ENCODE measurements around the gene OR8G5. TPM values are rescaled to one million over a fixed set of nuclear protein-coding genes. Genes with fewer than 3 reads are reported as not detected.
"Not testable (repeated sequence)": the region's sequence is repeated elsewhere in the genome, so short reads cannot be mapped to it uniquely, and the experiment has no call there.

Gene OR8G5
- total RNA-seq, 1 donor from 2014 or later = not detected

GRCh38 chr11:124214027-124214426 is 42.1 kb upstream of the OR8G5 start:
- TF ChIP-seq POLR2A (IDR thresholded peaks at IDR 0.05) (no peak), POLR2AphosphoS5 (IDR thresholded peaks at IDR 0.05; ENCODE audit: insufficient read depth in 1 of 2, low read depth in 1 of 2) (no peak)
- TF ChIP-seq, protein P1, sequence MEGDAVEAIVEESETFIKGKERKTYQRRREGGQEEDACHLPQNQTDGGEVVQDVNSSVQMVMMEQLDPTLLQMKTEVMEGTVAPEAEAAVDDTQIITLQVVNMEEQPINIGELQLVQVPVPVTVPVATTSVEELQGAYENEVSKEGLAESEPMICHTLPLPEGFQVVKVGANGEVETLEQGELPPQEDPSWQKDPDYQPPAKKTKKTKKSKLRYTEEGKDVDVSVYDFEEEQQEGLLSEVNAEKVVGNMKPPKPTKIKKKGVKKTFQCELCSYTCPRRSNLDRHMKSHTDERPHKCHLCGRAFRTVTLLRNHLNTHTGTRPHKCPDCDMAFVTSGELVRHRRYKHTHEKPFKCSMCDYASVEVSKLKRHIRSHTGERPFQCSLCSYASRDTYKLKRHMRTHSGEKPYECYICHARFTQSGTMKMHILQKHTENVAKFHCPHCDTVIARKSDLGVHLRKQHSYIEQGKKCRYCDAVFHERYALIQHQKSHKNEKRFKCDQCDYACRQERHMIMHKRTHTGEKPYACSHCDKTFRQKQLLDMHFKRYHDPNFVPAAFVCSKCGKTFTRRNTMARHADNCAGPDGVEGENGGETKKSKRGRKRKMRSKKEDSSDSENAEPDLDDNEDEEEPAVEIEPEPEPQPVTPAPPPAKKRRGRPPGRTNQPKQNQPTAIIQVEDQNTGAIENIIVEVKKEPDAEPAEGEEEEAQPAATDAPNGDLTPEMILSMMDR (IDR thresholded peaks at IDR 0.05) = no peak
- Histone ChIP-seq H3K9me3 (no peaks in the 10 kb centered on the region), H3K36me3 (no peaks in the 10 kb centered on the region), H3K4me3 (no peak overlapping the region), H3K4me1 (no peaks in the 10 kb centered on the region), H3K27me3 (no peaks in the 10 kb centered on the region), H3K27ac (no peak overlapping the region)
- no peak for DNase-seq (ENCODE audit: extremely low spot score in 2 of 2)
- intact Hi-C loops (cut with DNase I) = no loop called here

DNA sequence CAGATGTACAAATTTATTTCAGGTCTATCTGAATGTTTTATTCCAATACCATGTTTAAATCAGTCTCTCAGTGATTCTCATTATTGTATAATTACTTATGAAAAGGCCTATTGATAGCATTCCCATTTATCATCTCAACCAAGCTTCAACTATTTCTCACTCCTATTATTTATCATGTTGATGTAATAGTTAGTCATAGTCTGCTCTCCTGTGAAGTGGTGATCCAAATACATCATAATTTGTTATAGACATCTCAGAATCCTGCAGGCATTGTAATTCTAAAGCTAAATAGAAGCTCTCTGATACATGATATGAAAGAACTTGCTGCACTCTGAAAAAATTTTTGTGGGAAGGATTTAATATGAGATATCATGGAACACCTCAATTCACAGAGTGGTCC is 37.0 kb upstream of the OR8G5 start:
- TF ChIP-seq, protein P1 (IDR thresholded peaks at IDR 0.05) = no peak
- TF ChIP-seq POLR2AphosphoS5 (IDR thresholded peaks at IDR 0.05; ENCODE audit: insufficient read depth in 1 of 2, low read depth in 1 of 2) (no peak), POLR2A (IDR thresholded peaks at IDR 0.05) (no peak)

DNA sequence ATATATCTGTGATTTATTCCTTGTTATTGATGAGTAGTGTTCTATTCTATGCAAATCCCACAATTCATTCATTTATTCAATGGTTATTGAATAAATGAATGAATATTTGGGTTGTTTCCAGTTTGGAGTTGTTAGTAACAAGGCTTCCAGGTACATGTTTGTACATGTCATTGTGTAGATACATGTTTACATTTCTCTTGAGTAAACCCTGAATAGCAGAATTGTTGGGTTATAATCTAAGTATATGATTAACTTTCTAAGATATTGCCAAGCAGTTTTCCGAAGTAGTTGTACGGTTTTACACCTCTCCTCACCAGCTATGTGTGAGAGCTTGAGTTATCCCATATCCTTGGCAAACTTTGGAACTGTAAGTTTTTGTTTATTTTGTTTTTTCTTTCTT is 33.8 kb upstream of the OR8G5 start:
- Histone ChIP-seq H3K36me3 (no peaks in the 10 kb centered on the region), H3K9me3 (no peaks in the 10 kb centered on the region), H3K4me1 (no peaks in the 10 kb centered on the region), H3K27me3 (no peaks in the 10 kb centered on the region), H3K27ac (no peak overlapping the region), H3K4me3 (no peak overlapping the region)
- TF ChIP-seq POLR2AphosphoS5 (IDR thresholded peaks at IDR 0.05; ENCODE audit: insufficient read depth in 1 of 2, low read depth in 1 of 2) = no peak
- TF ChIP-seq POLR2A (IDR thresholded peaks at IDR 0.05) = no peak
- TF ChIP-seq, protein P1 (IDR thresholded peaks at IDR 0.05) = no peak
- intact Hi-C loops (cut with DNase I) = no loop called here
- no peak for DNase-seq (ENCODE audit: extremely low spot score in 2 of 2)

More for the DNA sequence above, 37.0 kb upstream of the OR8G5 start:
- H3K27me3 ChIP-seq = no peaks in the 10 kb centered on the region
- no peaks in the 10 kb centered on the region for H3K9me3 ChIP-seq
- no peak for DNase-seq (ENCODE audit: extremely low spot score in 2 of 2)
- H3K4me1 ChIP-seq = no peaks in the 10 kb centered on the region
- no peak overlapping the region for H3K27ac ChIP-seq
- H3K36me3 ChIP-seq = no peaks in the 10 kb centered on the region
- H3K4me3 ChIP-seq = no peak overlapping the region
- intact Hi-C loops (cut with DNase I) = no loop called here

GRCh38 chr11:124224618-124225423 is 31.4 kb upstream of the OR8G5 start:
- H3K4me1 ChIP-seq; H3K4me3 ChIP-seq; H3K27ac ChIP-seq; H3K27me3 ChIP-seq; H3K36me3 ChIP-seq; DNase-seq (ENCODE audit: extremely low spot score in 2 of 2); H3K9me3 ChIP-seq; intact Hi-C loops (cut with DNase I): not testable (repeated sequence)

DNA sequence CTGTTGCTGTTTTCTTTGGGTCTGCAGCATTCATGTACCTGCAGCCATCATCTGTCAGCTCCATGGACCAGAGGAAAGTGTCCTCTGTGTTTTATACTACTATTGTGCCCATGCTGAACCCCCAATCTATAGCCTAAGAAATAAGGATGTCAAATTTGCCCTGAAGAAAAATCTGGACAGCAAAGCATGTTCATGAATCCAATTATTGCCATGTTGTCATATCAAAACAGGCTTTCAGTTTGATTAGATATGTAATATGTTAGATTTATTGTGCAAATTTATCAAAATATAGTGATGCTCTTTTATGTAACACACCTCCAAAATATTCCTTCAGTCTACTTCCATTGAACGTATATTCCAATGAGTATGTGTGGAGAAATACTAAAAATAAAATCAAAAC is 30.7 kb upstream of the OR8G5 start:
- no peaks in the 10 kb centered on the region for H3K9me3 ChIP-seq
- no peak for TF ChIP-seq POLR2AphosphoS5 (IDR thresholded peaks at IDR 0.05; ENCODE audit: insufficient read depth in 1 of 2, low read depth in 1 of 2)
- TF ChIP-seq, protein P1 (IDR thresholded peaks at IDR 0.05) = no peak
- TF ChIP-seq POLR2A (IDR thresholded peaks at IDR 0.05) = no peak
- H3K27me3 ChIP-seq = no peaks in the 10 kb centered on the region
- H3K4me1 ChIP-seq = no peaks in the 10 kb centered on the region
- no peak for DNase-seq (ENCODE audit: extremely low spot score in 2 of 2)
- no peak overlapping the region for H3K4me3 ChIP-seq
- no peaks in the 10 kb centered on the region for H3K36me3 ChIP-seq
- intact Hi-C loops (cut with DNase I) = no loop called here
- H3K27ac ChIP-seq = no peak overlapping the region
